ENCODE data around the gene UVRAG. TPM values are rescaled to one million over a fixed set of nuclear protein-coding genes. Genes with fewer than 3 reads are reported as not detected.

Gene UVRAG
- total RNA-seq, 1 donor from 2014 or later: 7.4 TPM

DNA sequence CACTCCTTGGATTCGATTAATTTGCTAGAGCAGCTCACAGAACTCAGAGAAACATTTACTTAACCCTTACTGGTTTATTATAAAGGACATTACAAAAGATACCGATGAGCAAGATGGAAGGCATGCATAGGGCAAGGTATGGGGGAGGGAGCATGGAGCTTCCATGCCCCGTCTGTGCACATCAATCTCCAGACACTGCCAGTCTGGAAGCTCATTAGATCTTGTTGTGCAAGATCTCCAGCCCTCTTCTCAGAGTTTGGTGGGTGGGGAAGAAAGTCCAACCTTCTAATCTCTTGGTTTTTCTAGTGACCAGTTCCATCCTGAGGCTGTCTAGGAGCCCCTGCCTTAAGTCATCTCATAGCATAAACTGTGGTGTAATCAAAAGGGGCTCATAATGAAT, 190.7 kb downstream of the UVRAG start:
- DNase-seq (ENCODE audit: low read depth): no peak
- TF ChIP-seq, protein P1, sequence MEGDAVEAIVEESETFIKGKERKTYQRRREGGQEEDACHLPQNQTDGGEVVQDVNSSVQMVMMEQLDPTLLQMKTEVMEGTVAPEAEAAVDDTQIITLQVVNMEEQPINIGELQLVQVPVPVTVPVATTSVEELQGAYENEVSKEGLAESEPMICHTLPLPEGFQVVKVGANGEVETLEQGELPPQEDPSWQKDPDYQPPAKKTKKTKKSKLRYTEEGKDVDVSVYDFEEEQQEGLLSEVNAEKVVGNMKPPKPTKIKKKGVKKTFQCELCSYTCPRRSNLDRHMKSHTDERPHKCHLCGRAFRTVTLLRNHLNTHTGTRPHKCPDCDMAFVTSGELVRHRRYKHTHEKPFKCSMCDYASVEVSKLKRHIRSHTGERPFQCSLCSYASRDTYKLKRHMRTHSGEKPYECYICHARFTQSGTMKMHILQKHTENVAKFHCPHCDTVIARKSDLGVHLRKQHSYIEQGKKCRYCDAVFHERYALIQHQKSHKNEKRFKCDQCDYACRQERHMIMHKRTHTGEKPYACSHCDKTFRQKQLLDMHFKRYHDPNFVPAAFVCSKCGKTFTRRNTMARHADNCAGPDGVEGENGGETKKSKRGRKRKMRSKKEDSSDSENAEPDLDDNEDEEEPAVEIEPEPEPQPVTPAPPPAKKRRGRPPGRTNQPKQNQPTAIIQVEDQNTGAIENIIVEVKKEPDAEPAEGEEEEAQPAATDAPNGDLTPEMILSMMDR (conservative IDR thresholded peaks at IDR 0.05; ENCODE audit: low read depth, low read length): no peak
- no peak overlapping the region for H3K4me3 ChIP-seq (ENCODE audit: low read depth, low read length)

- TF ChIP-seq, protein P1 (conservative IDR thresholded peaks at IDR 0.05; ENCODE audit: low read depth, low read length): no peak
- DNase-seq (ENCODE audit: low read depth): no peak
- no peak overlapping the region for H3K4me3 ChIP-seq (ENCODE audit: low read depth, low read length)
Measured at GRCh38 chr11:76007166-76007565, 192.2 kb downstream of the UVRAG start.

DNA sequence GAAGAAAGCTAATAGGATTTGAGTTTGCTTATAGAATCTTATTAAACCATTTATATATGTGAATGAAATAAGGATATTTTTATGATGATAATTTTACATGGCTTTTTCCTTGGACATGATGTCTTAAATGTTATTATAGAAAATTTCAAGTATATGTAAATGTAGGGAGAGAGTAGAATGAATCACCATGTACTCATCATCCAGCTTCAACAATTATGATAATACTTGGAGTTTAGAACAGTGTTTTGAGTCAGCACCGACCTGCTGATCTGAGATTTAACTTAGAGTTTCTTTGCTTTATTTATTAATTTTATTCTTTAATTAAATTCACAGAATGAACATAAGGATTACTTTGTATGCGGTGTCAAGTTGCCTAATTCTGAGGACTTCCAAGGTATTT, 193.5 kb downstream of the UVRAG start:
- no peak overlapping the region for H3K4me3 ChIP-seq (ENCODE audit: low read depth, low read length)
- no peak for DNase-seq (ENCODE audit: low read depth)
- TF ChIP-seq, protein P1 (conservative IDR thresholded peaks at IDR 0.05; ENCODE audit: low read depth, low read length): no peak

DNA sequence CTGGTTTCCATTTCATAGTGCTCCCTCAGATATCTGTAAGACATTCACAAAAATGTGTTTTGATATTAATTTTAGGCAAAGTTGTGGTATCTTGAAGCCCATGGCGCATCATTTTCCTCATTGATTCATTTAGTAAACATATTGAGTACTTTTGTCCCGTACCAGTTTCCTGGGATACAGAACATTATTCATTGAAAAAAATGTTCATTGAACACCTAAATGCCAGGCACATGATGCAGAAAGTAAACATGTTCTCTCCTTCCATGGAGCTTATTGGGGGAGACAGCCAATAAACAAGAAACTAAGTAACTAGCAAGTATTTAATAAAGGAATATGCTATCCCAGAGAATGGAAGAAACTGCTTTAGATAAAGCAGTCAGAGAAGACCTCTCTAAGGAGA, 195.0 kb downstream of the UVRAG start:
- TF ChIP-seq, protein P1 (conservative IDR thresholded peaks at IDR 0.05; ENCODE audit: low read depth, low read length): no peak
- no peak overlapping the region for H3K4me3 ChIP-seq (ENCODE audit: low read depth, low read length)
- no peak for DNase-seq (ENCODE audit: low read depth)

- TF ChIP-seq, protein P1 (conservative IDR thresholded peaks at IDR 0.05; ENCODE audit: low read depth, low read length): no peak
- DNase-seq (ENCODE audit: low read depth): no peak
- no peak overlapping the region for H3K4me3 ChIP-seq (ENCODE audit: low read depth, low read length)
Measured at GRCh38 chr11:76013526-76013925, 198.5 kb downstream of the UVRAG start.

GRCh38 chr11:76023236-76024068, 208.4 kb downstream of the UVRAG start:
- TF ChIP-seq, protein P1 (conservative IDR thresholded peaks at IDR 0.05; ENCODE audit: low read depth, low read length): no peak
- DNase-seq (ENCODE audit: low read depth): no peak
- no peak overlapping the region for H3K4me3 ChIP-seq (ENCODE audit: low read depth, low read length)

DNA sequence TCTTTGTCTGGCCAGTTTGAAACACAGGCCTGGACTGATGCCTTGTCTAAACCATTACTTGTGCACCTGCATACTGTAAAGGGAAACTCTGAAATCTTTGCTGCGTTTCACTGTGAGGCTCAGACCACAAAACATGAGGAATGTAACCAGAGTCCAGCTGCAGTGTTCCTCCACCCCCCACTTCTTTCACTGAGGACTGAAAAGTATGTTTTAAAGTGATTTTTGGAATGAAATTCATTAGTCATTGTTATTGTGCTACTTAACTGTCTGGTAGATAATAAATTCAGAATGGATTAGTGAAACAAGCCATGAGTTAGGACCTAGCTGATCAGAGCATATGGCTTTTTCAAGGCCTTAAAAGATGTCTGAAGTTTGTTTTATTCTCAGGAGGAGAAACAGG, 210.1 kb downstream of the UVRAG start:
- no peak overlapping the region for H3K4me3 ChIP-seq (ENCODE audit: low read depth, low read length)
- TF ChIP-seq, protein P1 (conservative IDR thresholded peaks at IDR 0.05; ENCODE audit: low read depth, low read length): no peak
- no peak for DNase-seq (ENCODE audit: low read depth)

Data from epithelial cell of proximal tubule (primary cell).